GM21717 (cell line): Measurements from ENCODE around the gene FBXW11.

ENCODE experiments used
- ATAC-seq: cut with Tn5 transposase; IDR thresholded peaks from one replicate; pipeline ENCODE4 v1.9.1; 2021; ENCODE audit warnings: mild to moderate bottlenecking, moderate library complexity; ENCODE audit not compliant: unreplicated experiment

The FBXW11 gene

DNA sequence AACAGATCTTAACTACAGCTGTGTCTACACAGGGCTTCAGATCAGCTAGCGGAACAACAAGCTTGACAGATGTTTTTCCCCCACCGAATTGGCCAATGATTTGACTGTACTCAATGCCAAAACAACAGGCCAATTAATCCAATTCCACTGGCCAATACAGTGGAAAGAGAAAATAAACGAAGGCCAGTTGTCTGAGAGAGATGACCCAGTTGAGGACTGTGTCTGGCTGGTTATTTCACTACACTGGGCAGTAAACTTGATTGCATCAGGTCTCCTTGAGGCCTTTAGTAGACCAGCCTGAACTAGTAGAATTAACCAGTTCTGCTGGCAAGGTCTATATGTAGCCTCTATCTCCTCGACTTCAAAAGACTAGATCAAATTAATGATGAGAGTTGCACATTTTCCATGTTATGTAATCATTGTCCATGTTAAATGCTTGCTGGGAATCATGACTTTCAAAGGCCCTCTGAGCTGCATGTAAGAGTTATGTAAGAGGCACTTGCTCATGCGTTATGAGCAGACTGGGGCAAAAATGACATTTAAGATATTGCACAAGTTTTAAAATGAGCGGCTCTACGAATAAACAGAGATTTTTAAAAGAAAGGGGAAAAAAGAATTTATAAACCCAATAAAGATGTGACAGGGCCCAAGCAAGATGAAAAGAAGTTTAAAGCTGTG is 192.5 kb downstream of the FBXW11 start:
- no peak for ATAC-seq

DNA sequence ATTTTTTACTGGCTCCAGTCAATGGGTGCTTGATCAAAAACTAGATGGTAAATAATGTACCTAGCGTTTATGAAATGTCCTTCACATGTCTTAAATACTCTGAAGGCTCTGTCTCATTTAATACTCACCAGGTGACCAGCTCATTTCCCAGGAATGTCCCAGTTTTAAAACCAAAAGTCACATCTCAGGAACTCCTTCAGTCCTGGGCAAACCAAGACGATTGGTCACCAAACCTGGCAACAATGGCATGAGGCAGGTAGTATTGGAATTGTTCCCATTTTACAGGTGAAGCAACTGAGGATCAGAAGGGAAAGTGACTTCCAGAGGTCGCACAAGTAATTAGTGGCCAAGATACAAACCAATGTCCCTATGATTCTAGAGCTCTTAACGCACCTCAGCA is 193.2 kb downstream of the FBXW11 start:
- no peak for ATAC-seq
